Mesothelial cell of epicardium (in vitro differentiated cells): ENCODE measurements around the gene DHX30. TPM values are rescaled to one million over a fixed set of nuclear protein-coding genes. Genes with fewer than 3 reads are reported as not detected.

Source experiments
- DNase-seq, 2 experiments: peaks; one replicate each; pipeline ENCODE4 v3.0.0; 2021; ENCODE audit warnings: low spot score in 2 of 2; ENCODE audit not compliant: unreplicated experiment in 2 of 2
- H3K27ac Mint-ChIP-seq: 2 replicates; pipeline ENCODE4 v1.8.0; 2021; ENCODE audit warnings: mixed read lengths
- H3K27me3 Mint-ChIP-seq: 2 replicates; pipeline ENCODE4 v1.8.0; 2021; ENCODE audit warnings: low read depth, mixed read lengths
- H3K36me3 Mint-ChIP-seq: 2 replicates; pipeline ENCODE4 v1.8.0; 2021; ENCODE audit warnings: mixed read lengths
- H3K4me1 Mint-ChIP-seq: 2 replicates; pipeline ENCODE4 v1.8.0; 2021; ENCODE audit warnings: mixed read lengths
- H3K4me3 Mint-ChIP-seq: 2 replicates; pipeline ENCODE4 v1.8.0; 2021; ENCODE audit warnings: mild to moderate bottlenecking, moderate library complexity, mixed read lengths
- H3K9me3 Mint-ChIP-seq: 2 replicates; pipeline ENCODE4 v1.8.0; 2021; ENCODE audit warnings: mixed read lengths
- total RNA-seq: library from RNA; stranded (reverse); gene quantifications from 3 replicates; pipeline ENCODE4 v1.2.1, GENCODE V29; 2021
- TF ChIP-seq, protein P1 (sequence below): fragments of 200-600 bp; sonication (generic); IDR thresholded peaks from one replicate; pipeline ENCODE4 v1.5.0; 2021; ENCODE audit warnings: antibody characterized with exemption; ENCODE audit not compliant: unreplicated experiment

Gene DHX30
- total RNA-seq, 1 donor from 2014 or later, result 122 TPM

DNA sequence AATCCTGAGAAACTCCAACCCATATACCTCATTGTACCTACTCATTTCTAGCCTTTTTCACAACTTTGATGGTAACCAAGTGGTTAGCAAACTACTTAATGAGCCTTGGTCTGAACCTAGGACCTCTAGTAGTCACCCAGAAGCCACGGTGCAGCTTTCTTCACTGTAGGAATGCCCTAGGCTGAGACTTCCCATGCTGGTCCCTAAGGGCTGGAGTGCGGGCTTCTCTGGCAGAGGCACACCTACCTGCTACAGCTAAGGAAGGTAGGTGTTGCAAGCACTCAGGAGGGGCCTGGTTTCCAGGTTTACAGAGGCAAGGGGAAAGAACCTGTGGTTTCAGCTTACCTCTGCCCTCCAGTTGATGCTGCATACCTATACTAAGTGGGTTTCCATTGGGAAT is 65.4 kb downstream of the DHX30 start:
- Mint-ChIP-seq H3K4me3 (no peak overlapping the region), H3K27ac (no peak overlapping the region), H3K27me3 (no peaks in the 10 kb centered on the region), H3K36me3 (peaks cover 58% of the 10 kb centered on the region), H3K4me1 (peaks cover 6% of the 10 kb centered on the region), H3K9me3 (no peaks in the 10 kb centered on the region)
- DNase-seq, result no peak
- TF ChIP-seq, protein P1, sequence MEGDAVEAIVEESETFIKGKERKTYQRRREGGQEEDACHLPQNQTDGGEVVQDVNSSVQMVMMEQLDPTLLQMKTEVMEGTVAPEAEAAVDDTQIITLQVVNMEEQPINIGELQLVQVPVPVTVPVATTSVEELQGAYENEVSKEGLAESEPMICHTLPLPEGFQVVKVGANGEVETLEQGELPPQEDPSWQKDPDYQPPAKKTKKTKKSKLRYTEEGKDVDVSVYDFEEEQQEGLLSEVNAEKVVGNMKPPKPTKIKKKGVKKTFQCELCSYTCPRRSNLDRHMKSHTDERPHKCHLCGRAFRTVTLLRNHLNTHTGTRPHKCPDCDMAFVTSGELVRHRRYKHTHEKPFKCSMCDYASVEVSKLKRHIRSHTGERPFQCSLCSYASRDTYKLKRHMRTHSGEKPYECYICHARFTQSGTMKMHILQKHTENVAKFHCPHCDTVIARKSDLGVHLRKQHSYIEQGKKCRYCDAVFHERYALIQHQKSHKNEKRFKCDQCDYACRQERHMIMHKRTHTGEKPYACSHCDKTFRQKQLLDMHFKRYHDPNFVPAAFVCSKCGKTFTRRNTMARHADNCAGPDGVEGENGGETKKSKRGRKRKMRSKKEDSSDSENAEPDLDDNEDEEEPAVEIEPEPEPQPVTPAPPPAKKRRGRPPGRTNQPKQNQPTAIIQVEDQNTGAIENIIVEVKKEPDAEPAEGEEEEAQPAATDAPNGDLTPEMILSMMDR, result no peak

DNA sequence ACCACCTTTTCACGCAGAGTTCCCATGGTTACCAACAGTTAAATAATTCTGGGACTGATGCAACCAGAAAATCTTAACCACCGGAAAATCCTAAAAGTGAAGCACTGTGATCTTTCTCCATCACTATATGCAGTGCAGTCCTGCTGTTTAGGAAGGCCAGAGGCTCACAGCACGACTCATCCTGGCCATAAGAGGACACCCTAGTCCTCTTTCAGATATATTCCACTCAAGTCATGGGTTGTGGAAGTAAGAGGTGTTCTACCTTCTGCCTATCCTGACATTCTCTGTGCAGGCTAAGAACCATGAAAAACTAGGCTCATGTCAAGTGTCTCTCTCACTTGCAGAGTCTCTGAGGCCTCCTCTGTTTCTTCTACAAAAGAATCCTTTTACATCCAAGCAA is 67.2 kb downstream of the DHX30 start:
- Mint-ChIP-seq H3K9me3 (no peaks in the 10 kb centered on the region), H3K27ac (no peak overlapping the region), H3K27me3 (no peaks in the 10 kb centered on the region), H3K4me3 (no peak overlapping the region), H3K4me1 (peaks cover 18% of the 10 kb centered on the region), H3K36me3 (peaks cover 52% of the 10 kb centered on the region)
- no peak for DNase-seq
- TF ChIP-seq, protein P1, result no peak

DNA sequence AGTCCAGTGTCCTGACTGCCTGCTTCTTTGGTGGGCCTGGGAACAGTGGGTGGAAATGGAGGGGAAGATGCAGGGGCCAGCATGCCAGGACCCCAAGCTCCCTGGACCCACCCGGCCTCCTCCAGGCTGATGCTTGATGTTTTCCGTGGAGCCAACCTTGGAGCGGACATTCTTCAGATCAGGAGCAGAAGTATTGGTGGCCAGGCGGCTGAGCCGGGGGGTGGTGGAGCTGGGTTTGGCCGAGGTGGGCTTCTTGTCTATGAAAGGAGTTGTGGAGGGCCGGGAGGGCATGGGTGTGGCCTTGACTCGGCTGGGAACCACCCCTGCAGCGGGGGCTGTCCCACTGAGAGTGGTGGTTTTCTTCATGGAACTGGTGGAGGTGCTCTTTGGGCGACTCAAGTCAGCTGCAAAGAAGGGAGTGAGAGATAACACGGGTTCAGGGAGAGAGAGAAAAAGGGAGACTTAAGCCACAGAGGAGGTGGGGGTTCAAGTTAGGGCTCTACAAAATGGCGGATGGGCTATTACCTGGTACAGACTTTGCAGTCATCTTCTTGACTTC is 67.8 kb downstream of the DHX30 start:
- Mint-ChIP-seq H3K27ac (no peak overlapping the region), H3K27me3 (no peaks in the 10 kb centered on the region), H3K4me1 (peaks cover 23% of the 10 kb centered on the region), H3K9me3 (no peaks in the 10 kb centered on the region), H3K36me3 (peaks cover 46% of the 10 kb centered on the region), H3K4me3 (no peak overlapping the region)
- TF ChIP-seq, protein P1, result no peak
- no peak for DNase-seq

DNA sequence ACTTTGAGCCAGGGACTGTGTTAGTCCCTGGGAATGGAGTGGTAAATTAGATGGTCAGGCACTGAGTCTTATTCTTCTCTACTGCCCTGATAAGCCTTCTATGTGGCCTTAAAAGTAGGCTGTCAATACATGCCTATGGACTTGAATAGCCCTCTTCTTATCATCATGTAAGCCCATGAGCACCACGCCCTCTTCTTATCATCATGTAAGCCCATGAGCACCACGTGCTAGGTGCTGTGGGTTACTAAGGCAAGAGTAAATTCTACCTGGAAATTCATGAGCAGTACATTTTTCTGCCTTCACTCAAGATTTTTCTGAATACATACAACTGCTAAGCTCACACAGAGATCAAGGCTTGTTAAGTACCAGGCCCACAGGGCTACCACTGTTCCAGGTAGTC is 68.5 kb downstream of the DHX30 start:
- Mint-ChIP-seq H3K27me3 (no peaks in the 10 kb centered on the region), H3K36me3 (peaks cover 41% of the 10 kb centered on the region), H3K27ac (no peak overlapping the region), H3K9me3 (no peaks in the 10 kb centered on the region), H3K4me1 (peaks cover 23% of the 10 kb centered on the region), H3K4me3 (no peak overlapping the region)
- TF ChIP-seq, protein P1, result no peak
- DNase-seq, result no peak

DNA sequence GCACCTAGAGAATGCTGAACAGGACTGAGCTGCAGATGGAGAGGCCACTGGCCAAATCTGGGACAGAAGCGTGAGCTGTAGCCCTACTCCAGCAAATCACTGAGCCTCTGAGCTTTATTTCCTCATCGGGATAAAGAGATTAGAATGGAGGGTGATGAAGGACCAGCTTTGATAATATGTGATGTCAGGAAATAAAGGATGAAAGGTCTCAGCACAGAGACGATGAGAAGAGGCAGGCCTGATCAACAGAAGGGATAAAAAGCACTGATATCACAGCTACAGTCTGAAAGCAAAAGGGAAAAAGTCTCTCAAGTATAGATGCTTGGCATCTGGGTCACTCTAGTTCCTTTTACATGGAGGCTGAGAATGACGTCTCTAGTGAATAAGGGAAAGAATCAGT is 70.0 kb downstream of the DHX30 start:
- peak overlapping the region; percentile 28 for H3K27ac Mint-ChIP-seq
- no peaks in the 10 kb centered on the region for H3K27me3 Mint-ChIP-seq
- H3K4me3 Mint-ChIP-seq, result no peak overlapping the region
- TF ChIP-seq, protein P1, result no peak
- H3K4me1 Mint-ChIP-seq, result peaks cover 27% of the 10 kb centered on the region
- peaks cover 30% of the 10 kb centered on the region for H3K36me3 Mint-ChIP-seq
- DNase-seq, result no peak
- no peaks in the 10 kb centered on the region for H3K9me3 Mint-ChIP-seq

DNA sequence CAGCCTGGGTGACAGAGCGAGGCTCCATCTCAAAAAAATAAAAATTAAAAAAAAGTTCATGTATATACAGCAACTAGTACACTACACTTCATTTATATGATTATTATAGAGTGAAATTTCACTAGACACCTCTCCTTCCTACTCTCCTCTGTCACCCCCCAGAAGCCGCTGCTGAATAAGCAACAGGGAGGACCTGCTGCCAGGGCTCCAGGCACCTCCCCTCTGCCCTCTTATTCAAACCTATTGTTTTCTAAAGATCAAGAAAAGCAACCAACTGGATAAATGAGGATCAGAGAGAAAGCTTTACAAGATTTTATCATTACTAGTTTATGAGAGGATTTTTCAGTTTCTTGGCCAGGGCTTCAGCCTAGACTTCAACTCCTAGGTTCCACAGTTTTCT is 71.5 kb downstream of the DHX30 start:
- H3K27ac Mint-ChIP-seq, result peak overlapping the region; percentile 84
- TF ChIP-seq, protein P1, result no peak
- H3K4me3 Mint-ChIP-seq, result no peak overlapping the region
- H3K9me3 Mint-ChIP-seq, result no peaks in the 10 kb centered on the region
- H3K27me3 Mint-ChIP-seq, result no peaks in the 10 kb centered on the region
- peaks cover 21% of the 10 kb centered on the region for H3K36me3 Mint-ChIP-seq
- H3K4me1 Mint-ChIP-seq, result peaks cover 30% of the 10 kb centered on the region
- DNase-seq, result no peak
